ENCODE results near the gene SDK2. TPM values are rescaled to one million over a fixed set of nuclear protein-coding genes. Genes with fewer than 3 reads are reported as not detected.

Gene SDK2
- total RNA-seq, 1 donor from 2014 or later: 1.4 TPM

DNA sequence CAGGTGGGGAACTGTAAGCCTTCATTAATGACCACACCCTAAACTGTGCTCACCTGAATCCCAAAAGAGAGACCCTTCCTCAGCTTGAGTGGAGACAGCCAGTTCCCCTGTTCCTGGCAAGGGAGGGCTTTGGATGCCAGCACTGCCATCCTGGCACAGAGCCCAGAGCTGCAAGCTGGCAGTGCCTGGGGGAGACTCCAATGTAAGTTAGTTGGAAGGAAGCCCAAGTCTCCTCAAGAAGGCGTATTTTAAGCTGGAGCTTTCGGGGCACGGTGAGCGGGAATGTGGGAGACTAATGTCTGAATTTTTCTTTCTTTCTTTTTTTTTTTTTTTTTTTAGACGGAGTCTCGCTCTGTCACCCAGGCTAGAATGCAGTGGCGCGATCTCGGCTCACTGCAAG, 337.1 kb downstream of the SDK2 start:
- no peak overlapping the region for H3K4me3 ChIP-seq

DNA sequence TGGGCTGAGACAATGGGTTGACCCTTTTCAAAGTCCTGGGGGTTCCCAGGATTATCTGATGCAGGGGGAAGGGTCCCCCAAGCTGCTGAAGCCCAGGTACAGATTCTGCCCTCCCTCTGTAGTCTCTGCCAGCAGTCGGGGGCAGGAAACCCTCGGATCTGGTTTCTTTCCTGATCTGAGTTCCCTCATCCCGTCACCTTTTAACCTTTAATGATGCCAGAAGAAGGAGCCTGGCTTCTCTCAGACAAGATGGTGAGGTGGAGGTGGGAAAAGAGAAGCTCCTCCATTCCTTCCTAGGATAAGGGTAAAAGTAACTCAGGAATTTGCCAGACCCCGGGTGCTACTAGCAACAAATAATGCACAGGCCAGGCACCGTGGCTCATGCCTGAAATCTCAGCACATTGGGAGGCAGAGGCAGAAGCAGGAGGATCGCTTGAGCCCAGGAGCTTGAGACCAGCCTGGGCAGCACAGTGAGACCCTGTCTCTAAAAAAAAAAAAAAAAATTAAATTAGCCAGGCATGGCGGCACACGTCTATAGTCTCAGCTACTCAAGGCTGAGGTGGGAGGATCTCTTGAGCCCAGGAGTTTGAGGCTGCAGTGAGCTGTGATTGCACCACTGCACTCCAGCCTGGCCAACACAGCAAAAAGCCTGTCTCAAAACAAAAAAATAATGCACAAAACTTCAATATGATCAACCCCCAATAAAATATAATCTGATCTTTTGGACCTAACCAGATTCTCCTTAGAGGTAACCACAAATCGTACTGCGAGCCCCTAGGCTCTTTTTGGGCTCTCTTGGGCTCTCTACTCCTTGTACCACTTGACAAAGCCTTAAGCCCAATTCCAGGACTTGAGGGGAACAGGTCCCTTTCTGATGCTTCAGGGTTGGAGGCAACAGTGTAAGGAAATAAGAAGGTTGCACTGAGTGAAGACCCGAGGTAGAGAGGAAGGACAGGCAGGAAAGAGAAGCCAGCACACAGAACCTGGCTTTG, 338.1 kb downstream of the SDK2 start:
- H3K4me3 ChIP-seq: peak overlapping the region; percentile 41
- H3K36me3 ChIP-seq: no peaks in the 10 kb centered on the region
- H3K27ac ChIP-seq: peak overlapping the region; percentile 99
- no peaks in the 10 kb centered on the region for H3K9me3 ChIP-seq
- intact Hi-C loops (cut with DNase I): no loop called here
- TF ChIP-seq, protein P1, sequence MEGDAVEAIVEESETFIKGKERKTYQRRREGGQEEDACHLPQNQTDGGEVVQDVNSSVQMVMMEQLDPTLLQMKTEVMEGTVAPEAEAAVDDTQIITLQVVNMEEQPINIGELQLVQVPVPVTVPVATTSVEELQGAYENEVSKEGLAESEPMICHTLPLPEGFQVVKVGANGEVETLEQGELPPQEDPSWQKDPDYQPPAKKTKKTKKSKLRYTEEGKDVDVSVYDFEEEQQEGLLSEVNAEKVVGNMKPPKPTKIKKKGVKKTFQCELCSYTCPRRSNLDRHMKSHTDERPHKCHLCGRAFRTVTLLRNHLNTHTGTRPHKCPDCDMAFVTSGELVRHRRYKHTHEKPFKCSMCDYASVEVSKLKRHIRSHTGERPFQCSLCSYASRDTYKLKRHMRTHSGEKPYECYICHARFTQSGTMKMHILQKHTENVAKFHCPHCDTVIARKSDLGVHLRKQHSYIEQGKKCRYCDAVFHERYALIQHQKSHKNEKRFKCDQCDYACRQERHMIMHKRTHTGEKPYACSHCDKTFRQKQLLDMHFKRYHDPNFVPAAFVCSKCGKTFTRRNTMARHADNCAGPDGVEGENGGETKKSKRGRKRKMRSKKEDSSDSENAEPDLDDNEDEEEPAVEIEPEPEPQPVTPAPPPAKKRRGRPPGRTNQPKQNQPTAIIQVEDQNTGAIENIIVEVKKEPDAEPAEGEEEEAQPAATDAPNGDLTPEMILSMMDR (IDR thresholded peaks at IDR 0.05): no peak
- no peaks in the 10 kb centered on the region for H3K27me3 ChIP-seq (ENCODE audit: low read depth)
- peaks cover 89% of the 10 kb centered on the region for H3K4me1 ChIP-seq
- ATAC-seq: no peak
- DNase-seq: no peak

More for the DNA sequence above, 337.1 kb downstream of the SDK2 start:
- Histone ChIP-seq H3K27me3 (ENCODE audit: low read depth) (no peaks in the 10 kb centered on the region), H3K27ac (peak overlapping the region; percentile 99), H3K9me3 (no peaks in the 10 kb centered on the region), H3K4me1 (peaks cover 79% of the 10 kb centered on the region), H3K36me3 (no peaks in the 10 kb centered on the region)
- intact Hi-C loops (cut with DNase I): no loop called here
- TF ChIP-seq, protein P1 (IDR thresholded peaks at IDR 0.05): no peak
- no peak for ATAC-seq
- DNase-seq: no peak

DNA sequence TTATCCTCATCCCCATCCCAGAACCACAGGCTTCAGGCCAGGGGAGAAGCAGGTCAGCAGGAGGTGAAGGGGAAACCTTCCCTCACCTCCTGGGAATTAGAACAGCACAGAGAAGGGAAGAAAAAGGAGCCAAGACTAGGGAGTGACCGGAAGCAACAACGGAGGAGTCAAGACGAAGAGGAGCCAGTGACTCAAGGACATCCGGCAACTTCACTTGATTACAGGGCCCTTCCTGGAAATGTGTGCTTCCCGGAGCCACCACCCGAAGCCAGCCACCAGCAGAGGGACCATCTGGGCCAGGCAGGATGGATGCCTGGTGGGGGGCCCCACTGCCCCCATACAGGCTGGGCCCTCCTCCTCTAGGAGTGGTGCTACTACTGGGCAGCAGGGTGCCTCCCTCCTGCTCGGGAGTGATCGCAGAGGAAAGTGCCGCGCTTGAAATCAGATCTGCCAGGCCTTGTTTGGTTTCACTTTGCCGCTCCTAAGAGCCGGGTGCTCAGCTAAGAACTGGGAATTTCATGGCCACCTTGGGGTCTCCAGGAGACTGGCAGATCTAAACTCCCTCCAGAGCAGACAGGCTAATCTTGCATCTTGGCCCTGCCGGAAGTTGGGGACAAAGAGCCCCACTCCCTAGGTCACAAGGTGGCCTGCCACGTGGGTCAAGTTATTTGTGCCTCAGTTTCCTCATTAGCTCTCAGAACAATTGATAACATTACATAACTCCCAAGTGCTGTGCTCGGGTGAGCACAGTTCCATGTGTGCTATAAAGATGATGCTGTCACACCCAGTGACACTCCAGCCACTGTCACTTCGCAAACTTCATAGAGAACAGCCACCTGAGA, 339.1 kb downstream of the SDK2 start:
- DNase-seq (peak; percentile 75), ATAC-seq (peak; percentile 63 to 68)
- Histone ChIP-seq H3K4me3 (peak overlapping the region; percentile 41), H3K9me3 (no peaks in the 10 kb centered on the region), H3K27me3 (ENCODE audit: low read depth) (no peaks in the 10 kb centered on the region), H3K27ac (peak overlapping the region; percentile 99), H3K36me3 (no peaks in the 10 kb centered on the region), H3K4me1 (peaks cover 95% of the 10 kb centered on the region)
- TF ChIP-seq, protein P1 (IDR thresholded peaks at IDR 0.05): peak; percentile 45
- intact Hi-C loops (cut with DNase I): no loop called here

DNA sequence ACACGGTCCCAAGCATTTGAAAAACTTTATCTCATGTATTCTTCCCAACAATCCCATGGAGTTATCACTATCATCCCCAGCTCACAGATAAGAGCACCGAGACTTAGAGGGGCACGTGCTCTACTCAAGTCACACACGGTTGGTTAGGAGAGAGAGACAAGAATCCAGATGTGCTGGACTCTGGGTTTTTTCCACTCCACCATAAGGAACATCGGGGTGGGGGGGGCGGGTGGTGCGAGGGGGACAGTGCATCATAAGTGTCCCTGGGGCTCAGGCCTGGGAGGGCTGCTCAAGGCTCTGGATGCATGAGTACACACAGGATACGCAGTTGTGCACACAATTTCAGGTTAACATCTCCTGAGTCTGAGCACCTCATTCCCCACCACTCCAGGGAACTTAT, 339.8 kb downstream of the SDK2 start:
- H3K4me3 ChIP-seq: peak overlapping the region; percentile 41
- peaks cover 95% of the 10 kb centered on the region for H3K4me1 ChIP-seq
- H3K27ac ChIP-seq: peak overlapping the region; percentile 99
- H3K27me3 ChIP-seq (ENCODE audit: low read depth): no peaks in the 10 kb centered on the region
- TF ChIP-seq, protein P1 (IDR thresholded peaks at IDR 0.05): no peak
- H3K9me3 ChIP-seq: no peaks in the 10 kb centered on the region
- no peaks in the 10 kb centered on the region for H3K36me3 ChIP-seq
- intact Hi-C loops (cut with DNase I): no loop called here
- ATAC-seq: no peak
- DNase-seq: no peak

DNA sequence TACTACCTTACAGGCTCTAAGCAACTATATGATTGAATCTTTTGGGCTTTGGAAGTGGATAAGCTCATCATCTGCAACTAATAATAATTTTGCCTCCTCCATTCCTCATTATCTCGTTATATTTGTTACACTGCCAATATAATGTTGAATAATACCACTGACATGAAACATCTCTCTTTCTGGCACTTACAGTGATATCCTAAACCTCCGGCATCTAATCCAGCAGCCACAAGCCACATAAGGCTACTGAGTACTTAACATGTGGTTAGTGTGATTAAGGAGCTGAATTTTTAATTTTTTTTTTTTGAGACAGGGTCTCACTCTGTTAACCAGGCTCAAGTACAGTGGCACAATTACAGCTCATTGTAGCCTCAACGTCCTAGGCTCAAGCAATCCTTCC, 342.1 kb downstream of the SDK2 start:
- no peak for ATAC-seq
- Histone ChIP-seq H3K4me1 (peaks cover 88% of the 10 kb centered on the region), H3K9me3 (no peaks in the 10 kb centered on the region), H3K27ac (no peak overlapping the region), H3K36me3 (no peaks in the 10 kb centered on the region), H3K4me3 (no peak overlapping the region), H3K27me3 (ENCODE audit: low read depth) (no peaks in the 10 kb centered on the region)
- TF ChIP-seq, protein P1 (IDR thresholded peaks at IDR 0.05): no peak
- DNase-seq: no peak
- intact Hi-C loops (cut with DNase I): no loop called here
